ENCODE results near the gene R3HCC1L. TPM values are rescaled to one million over a fixed set of nuclear protein-coding genes. Genes with fewer than 3 reads are reported as not detected.

Gene R3HCC1L
- total and polyA plus RNA-seq, 10 of the 15 experiments (the other 5 are each of a cell fraction or from before 2014, with no cell fraction given) = 11.3 to 20.3 (median 15.3) TPM

DNA sequence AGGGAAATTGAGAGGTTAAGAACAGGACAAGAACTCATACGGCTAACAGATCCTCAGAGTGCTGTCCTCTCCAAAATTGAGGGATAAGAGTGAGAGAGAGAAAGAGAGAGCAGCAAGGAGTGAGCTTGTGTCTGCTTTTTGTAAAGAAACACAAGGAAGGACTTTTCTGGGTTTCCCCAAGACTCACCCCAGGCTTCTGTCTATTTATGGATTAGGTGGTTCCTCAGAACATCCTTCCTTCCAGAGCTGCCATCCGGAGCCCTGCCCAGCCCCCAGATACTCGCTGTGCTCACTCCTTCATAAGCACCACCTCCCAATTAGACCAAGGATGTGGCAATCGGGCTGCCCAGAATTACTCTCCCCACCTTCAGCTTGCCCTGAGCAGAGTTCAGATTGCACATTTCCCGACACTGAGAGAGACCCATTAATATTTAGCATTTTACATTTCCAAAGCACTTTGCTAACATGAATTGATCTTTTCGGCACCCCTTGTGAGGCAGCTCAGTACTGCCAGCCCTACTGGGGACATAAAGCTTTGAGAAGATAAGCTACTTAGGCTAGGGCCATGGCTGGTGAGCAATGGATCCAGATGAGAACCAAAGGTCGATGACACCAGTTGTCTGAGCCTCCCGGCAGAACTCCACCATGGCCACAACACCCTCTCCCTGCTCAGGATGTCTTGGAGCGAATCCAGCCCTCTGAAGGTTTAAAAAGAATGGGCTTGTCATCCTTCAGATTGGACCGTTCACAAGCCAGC is 19.2 kb upstream of the R3HCC1L start:
- ChIA-PET RAD21 (ENCODE audit: unreplicated experiment) (interaction anchor here (1.0 kb wide), 1 partner anchor 19 kb away, joined by 3 read pairs; the partner anchor contains the start of gene R3HCC1L), CTCF (interaction anchor here (1.3 kb wide), 1 partner anchor 74 kb away, joined by 4 read pairs; no protein-coding TSS in a partner anchor), POLR2A (no interaction called here), SMC1A (ENCODE audit: uncharacterized antibody, unreplicated experiment) (interaction anchor here (1.0 to 2.2 kb wide), 2 partner anchors 11 to 54 kb away, joined by 3 to 5 read pairs; no protein-coding TSS in a partner anchor)
- TF ChIP-seq ASH2L (IDR thresholded peaks at IDR 0.05; ENCODE audit: borderline replicate concordance, low read depth) = no peak
- no peak for TF ChIP-seq RBBP5 (conservative IDR thresholded peaks at IDR 0.05)
- TF ChIP-seq JUND (IDR thresholded peaks at IDR 0.05; ENCODE audit: low read depth, low read length) = no peak
- TF ChIP-seq TCF3 (IDR thresholded peaks at IDR 0.05; ENCODE audit: borderline replicate concordance, insufficient read depth, low read depth, low read length) = no peak
- TF ChIP-seq STAT1 (conservative IDR thresholded peaks at IDR 0.05) = no peak
- no peak for TF ChIP-seq CBX3 (IDR thresholded peaks at IDR 0.05; ENCODE audit: borderline replicate concordance, low read depth)
- no peak for TF ChIP-seq CBFB (IDR thresholded peaks at IDR 0.05; ENCODE audit: low read depth)
- no peak for TF ChIP-seq JUNB (IDR thresholded peaks at IDR 0.05)
- no peak for TF ChIP-seq NR2C1 (IDR thresholded peaks at IDR 0.05)
- no peak for TF ChIP-seq GABPA (IDR thresholded peaks at IDR 0.05; ENCODE audit: low read depth)
- TF ChIP-seq SREBF2 (IDR thresholded peaks at IDR 0.05; ENCODE audit: low read length) = no peak
- TF ChIP-seq, protein P1, sequence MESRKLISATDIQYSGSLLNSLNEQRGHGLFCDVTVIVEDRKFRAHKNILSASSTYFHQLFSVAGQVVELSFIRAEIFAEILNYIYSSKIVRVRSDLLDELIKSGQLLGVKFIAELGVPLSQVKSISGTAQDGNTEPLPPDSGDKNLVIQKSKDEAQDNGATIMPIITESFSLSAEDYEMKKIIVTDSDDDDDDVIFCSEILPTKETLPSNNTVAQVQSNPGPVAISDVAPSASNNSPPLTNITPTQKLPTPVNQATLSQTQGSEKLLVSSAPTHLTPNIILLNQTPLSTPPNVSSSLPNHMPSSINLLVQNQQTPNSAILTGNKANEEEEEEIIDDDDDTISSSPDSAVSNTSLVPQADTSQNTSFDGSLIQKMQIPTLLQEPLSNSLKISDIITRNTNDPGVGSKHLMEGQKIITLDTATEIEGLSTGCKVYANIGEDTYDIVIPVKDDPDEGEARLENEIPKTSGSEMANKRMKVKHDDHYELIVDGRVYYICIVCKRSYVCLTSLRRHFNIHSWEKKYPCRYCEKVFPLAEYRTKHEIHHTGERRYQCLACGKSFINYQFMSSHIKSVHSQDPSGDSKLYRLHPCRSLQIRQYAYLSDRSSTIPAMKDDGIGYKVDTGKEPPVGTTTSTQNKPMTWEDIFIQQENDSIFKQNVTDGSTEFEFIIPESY (IDR thresholded peaks at IDR 0.05) = no peak
- TF ChIP-seq MEF2B (IDR thresholded peaks at IDR 0.05; ENCODE audit: partially characterized antibody, poor library complexity, severe bottlenecking) = no peak
- TF ChIP-seq, protein P2, sequence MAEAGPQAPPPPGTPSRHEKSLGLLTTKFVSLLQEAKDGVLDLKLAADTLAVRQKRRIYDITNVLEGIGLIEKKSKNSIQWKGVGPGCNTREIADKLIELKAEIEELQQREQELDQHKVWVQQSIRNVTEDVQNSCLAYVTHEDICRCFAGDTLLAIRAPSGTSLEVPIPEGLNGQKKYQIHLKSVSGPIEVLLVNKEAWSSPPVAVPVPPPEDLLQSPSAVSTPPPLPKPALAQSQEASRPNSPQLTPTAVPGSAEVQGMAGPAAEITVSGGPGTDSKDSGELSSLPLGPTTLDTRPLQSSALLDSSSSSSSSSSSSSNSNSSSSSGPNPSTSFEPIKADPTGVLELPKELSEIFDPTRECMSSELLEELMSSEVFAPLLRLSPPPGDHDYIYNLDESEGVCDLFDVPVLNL (IDR thresholded peaks at IDR 0.05; ENCODE audit: low read depth, low read length) = no peak
- TF ChIP-seq, protein P3, sequence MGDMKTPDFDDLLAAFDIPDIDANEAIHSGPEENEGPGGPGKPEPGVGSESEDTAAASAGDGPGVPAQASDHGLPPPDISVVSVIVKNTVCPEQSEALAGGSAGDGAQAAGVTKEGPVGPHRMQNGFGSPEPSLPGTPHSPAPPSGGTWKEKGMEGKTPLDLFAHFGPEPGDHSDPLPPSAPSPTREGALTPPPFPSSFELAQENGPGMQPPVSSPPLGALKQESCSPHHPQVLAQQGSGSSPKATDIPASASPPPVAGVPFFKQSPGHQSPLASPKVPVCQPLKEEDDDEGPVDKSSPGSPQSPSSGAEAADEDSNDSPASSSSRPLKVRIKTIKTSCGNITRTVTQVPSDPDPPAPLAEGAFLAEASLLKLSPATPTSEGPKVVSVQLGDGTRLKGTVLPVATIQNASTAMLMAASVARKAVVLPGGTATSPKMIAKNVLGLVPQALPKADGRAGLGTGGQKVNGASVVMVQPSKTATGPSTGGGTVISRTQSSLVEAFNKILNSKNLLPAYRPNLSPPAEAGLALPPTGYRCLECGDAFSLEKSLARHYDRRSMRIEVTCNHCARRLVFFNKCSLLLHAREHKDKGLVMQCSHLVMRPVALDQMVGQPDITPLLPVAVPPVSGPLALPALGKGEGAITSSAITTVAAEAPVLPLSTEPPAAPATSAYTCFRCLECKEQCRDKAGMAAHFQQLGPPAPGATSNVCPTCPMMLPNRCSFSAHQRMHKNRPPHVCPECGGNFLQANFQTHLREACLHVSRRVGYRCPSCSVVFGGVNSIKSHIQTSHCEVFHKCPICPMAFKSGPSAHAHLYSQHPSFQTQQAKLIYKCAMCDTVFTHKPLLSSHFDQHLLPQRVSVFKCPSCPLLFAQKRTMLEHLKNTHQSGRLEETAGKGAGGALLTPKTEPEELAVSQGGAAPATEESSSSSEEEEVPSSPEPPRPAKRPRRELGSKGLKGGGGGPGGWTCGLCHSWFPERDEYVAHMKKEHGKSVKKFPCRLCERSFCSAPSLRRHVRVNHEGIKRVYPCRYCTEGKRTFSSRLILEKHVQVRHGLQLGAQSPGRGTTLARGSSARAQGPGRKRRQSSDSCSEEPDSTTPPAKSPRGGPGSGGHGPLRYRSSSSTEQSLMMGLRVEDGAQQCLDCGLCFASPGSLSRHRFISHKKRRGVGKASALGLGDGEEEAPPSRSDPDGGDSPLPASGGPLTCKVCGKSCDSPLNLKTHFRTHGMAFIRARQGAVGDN (IDR thresholded peaks at IDR 0.05) = no peak
- no peak for TF ChIP-seq PAX8 (IDR thresholded peaks at IDR 0.05)
- TF ChIP-seq HCFC1 (IDR thresholded peaks at IDR 0.05; ENCODE audit: low read length) = no peak
- no peak for TF ChIP-seq MTA2 (IDR thresholded peaks at IDR 0.05; ENCODE audit: low read depth)
- no peak for TF ChIP-seq MXI1 (IDR thresholded peaks at IDR 0.05; ENCODE audit: low read depth, low read length)
- 22% methylated on average over 10 of the region's 10 CpGs for WGBS (ENCODE audit: insufficient coverage, insufficient replicate concordance, low lambda C conversion rate, missing lambda C conversion rate)
- Histone ChIP-seq H3K27me3 (replicated peaks in 1 of 2; ENCODE audit: control insufficient read depth in 2 of 2, insufficient read depth in 2 of 2, low read length in 1 of 2) (no peaks in the 10 kb centered on the region; a peak in 1 of 4 replicates), H3K4me1 (ENCODE audit: control insufficient read depth, insufficient read depth, low read length) (no peaks in the 10 kb centered on the region), H4K20me1 (ENCODE audit: control insufficient read depth, insufficient read depth) (no peaks in the 10 kb centered on the region), H3K36me3 (ENCODE audit: control insufficient read depth in 2 of 2, insufficient read depth in 2 of 2, low read length in 1 of 2) (no peaks in the 10 kb centered on the region), H2AFZ (ENCODE audit: control insufficient read depth, low read depth, low read length) (no peak overlapping the region), H3K4me2 (ENCODE audit: control insufficient read depth, insufficient read depth) (no peak overlapping the region), H3K27ac (ENCODE audit: control insufficient read depth, insufficient read depth) (no peak overlapping the region), H3K4me3 (no peak overlapping the region), H3K79me2 (ENCODE audit: control insufficient read depth, insufficient read depth, low read length) (no peaks in the 10 kb centered on the region), H3K9me3 (replicated peaks; ENCODE audit: control insufficient read depth, insufficient read depth, low read length) (no peaks in the 10 kb centered on the region), H3K9ac (ENCODE audit: control insufficient read depth, insufficient read depth, low read length) (no peak overlapping the region)
- no peak for FAIRE-seq
- BruUV-seq (replicated peaks) = no TSS peak
- intact Hi-C loops (cut with micrococcal nuclease; ENCODE audit: unreplicated experiment) (no loop called here), in situ Hi-C loops (cut with MboI) (no loop called here)
- no peak for DNase-seq (ENCODE audit: low read depth, low spot score)
- no peak for ATAC-seq
